Loucy (cell line): ENCODE results near the gene FGD3.

Source experiments
- H2AFZ ChIP-seq: fragments of 200-600 bp; sonication (generic); 2 replicates; pipeline ENCODE4 v1.6.0; 2016; ENCODE audit warnings: antibody characterized with exemption, mild to moderate bottlenecking, low read length, moderate library complexity
- H3F3A ChIP-seq: fragments of 200-600 bp; 2 replicates; pipeline ENCODE4 v1.6.0; 2016; ENCODE audit warnings: antibody characterized with exemption, low read depth, mild to moderate bottlenecking
- H3K27me3 ChIP-seq: fragments of 200-600 bp; sonication (generic); 2 replicates; pipeline ENCODE4 v1.6.1; 2014; ENCODE audit warnings: low read length, mild to moderate bottlenecking; ENCODE audit not compliant: insufficient read depth, poor library complexity, severe bottlenecking
- H3K36me3 ChIP-seq: fragments of 200-600 bp; sonication (generic); 2 replicates; pipeline ENCODE4 v1.6.1; 2016; ENCODE audit warnings: low read length; ENCODE audit not compliant: insufficient read depth
- H3K4me1 ChIP-seq: fragments of 200-600 bp; sonication (generic); 2 replicates; pipeline ENCODE4 v1.5.1; 2014; ENCODE audit warnings: low read length, mild to moderate bottlenecking; ENCODE audit not compliant: insufficient read depth, poor library complexity, severe bottlenecking
- H3K4me2 ChIP-seq: fragments of 200-600 bp; sonication (generic); 2 replicates; pipeline ENCODE4 v1.6.0; 2014; ENCODE audit warnings: antibody characterized with exemption, low read length, low read depth, mild to moderate bottlenecking; ENCODE audit not compliant: poor library complexity, severe bottlenecking
- H3K4me3 ChIP-seq: fragments of 200-600 bp; sonication (generic); 2 replicates; pipeline ENCODE4 v1.5.1; 2014; ENCODE audit warnings: low read length, mild to moderate bottlenecking, mixed read lengths; ENCODE audit not compliant: poor library complexity, severe bottlenecking
- H3K79me2 ChIP-seq: fragments of 200-600 bp; sonication (generic); 2 replicates; pipeline ENCODE4 v1.6.1; 2014; ENCODE audit warnings: low read length; ENCODE audit not compliant: insufficient read depth
- H3K9ac ChIP-seq: fragments of 200-600 bp; sonication (generic); 2 replicates; pipeline ENCODE4 v1.6.0; 2014; ENCODE audit warnings: mild to moderate bottlenecking, low read depth, low read length, moderate library complexity; ENCODE audit not compliant: poor library complexity, severe bottlenecking
- H3K9me2 ChIP-seq: fragments of 200-600 bp; sonication (generic); replicated peaks from 2 replicates; pipeline ENCODE4 v1.6.1; 2016; ENCODE audit warnings: low read depth, low read length, mixed read lengths
- H3K9me3 ChIP-seq: fragments of 200-600 bp; sonication (generic); 2 replicates; pipeline ENCODE4 v1.6.1; 2014; ENCODE audit warnings: mild to moderate bottlenecking, antibody characterized with exemption, low read length, low read depth; ENCODE audit not compliant: insufficient read depth
- H4K20me1 ChIP-seq: fragments of 200-600 bp; sonication (generic); 2 replicates; pipeline ENCODE4 v1.6.0; 2014; ENCODE audit warnings: antibody characterized with exemption, low read length, mild to moderate bottlenecking; ENCODE audit not compliant: insufficient read depth, poor library complexity, severe bottlenecking
- CTCF ChIP-seq: fragments of 200-600 bp; sonication (generic); conservative IDR thresholded peaks from 2 replicates; pipeline ENCODE4 v1.5.1; 2014; ENCODE audit warnings: mild to moderate bottlenecking, antibody characterized with exemption, low read length
- EZH2phosphoT487 ChIP-seq: fragments of 200-600 bp; IDR thresholded peaks from 2 replicates; pipeline ENCODE4 v1.6.1; 2018; ENCODE audit warnings: antibody characterized with exemption, mild to moderate bottlenecking, moderate library complexity, borderline replicate concordance

FGD3 gene

GRCh38 chr9:92970467-92970923 lies 23.2 kb downstream of the FGD3 start:
- no peaks in the 10 kb centered on the region for H3K9me2 ChIP-seq
- H3K9me3 ChIP-seq: no peaks in the 10 kb centered on the region
- TF ChIP-seq CTCF (no peak), EZH2phosphoT487 (no peak)
- H3K36me3 ChIP-seq: peaks cover 9% of the 10 kb centered on the region; the same call in 1 of the 2 replicates
- no peak overlapping the region for H2AFZ ChIP-seq
- H3K4me1 ChIP-seq: peaks cover 65% of the 10 kb centered on the region
- H4K20me1 ChIP-seq: peaks cover 67% of the 10 kb centered on the region
- peaks cover 100% of the 10 kb centered on the region for H3K79me2 ChIP-seq
- no peak overlapping the region for H3K9ac ChIP-seq
- peak overlapping the region; percentile 83 for H3K4me3 ChIP-seq
- no peaks in the 10 kb centered on the region for H3F3A ChIP-seq
- peak overlapping the region; percentile 100 for H3K4me2 ChIP-seq
- H3K27me3 ChIP-seq: no peaks in the 10 kb centered on the region

- Histone ChIP-seq H3K9me2 (no peaks in the 10 kb centered on the region), H3F3A (no peaks in the 10 kb centered on the region), H3K27me3 (no peaks in the 10 kb centered on the region), H4K20me1 (peaks cover 66% of the 10 kb centered on the region), H2AFZ (no peak overlapping the region), H3K36me3 (peaks cover 16% of the 10 kb centered on the region; the same call in 1 of the 2 replicates), H3K79me2 (peaks cover 100% of the 10 kb centered on the region), H3K4me1 (peaks cover 59% of the 10 kb centered on the region), H3K9me3 (no peaks in the 10 kb centered on the region), H3K4me2 (peak overlapping the region; percentile 100), H3K4me3 (peak overlapping the region; percentile 83), H3K9ac (no peak overlapping the region)
- TF ChIP-seq CTCF (no peak), EZH2phosphoT487 (no peak)
These were observed 23.8 kb downstream of the FGD3 start for GRCh38 chr9:92971121-92971520.

- H2AFZ ChIP-seq: no peak overlapping the region
- peaks cover 64% of the 10 kb centered on the region for H4K20me1 ChIP-seq
- H3K4me3 ChIP-seq: no peak overlapping the region
- peaks cover 22% of the 10 kb centered on the region; the same call in 1 of the 2 replicates for H3K36me3 ChIP-seq
- H3K4me1 ChIP-seq: peaks cover 52% of the 10 kb centered on the region
- no peaks in the 10 kb centered on the region for H3K9me2 ChIP-seq
- no peak overlapping the region for H3K9ac ChIP-seq
- TF ChIP-seq EZH2phosphoT487: no peak
- no peak for TF ChIP-seq CTCF
- no peaks in the 10 kb centered on the region for H3K27me3 ChIP-seq
- peak overlapping the region; percentile 25 for H3K4me2 ChIP-seq
- no peaks in the 10 kb centered on the region for H3K9me3 ChIP-seq
- H3F3A ChIP-seq: no peaks in the 10 kb centered on the region
- peaks cover 100% of the 10 kb centered on the region for H3K79me2 ChIP-seq
These were observed 24.5 kb downstream of the FGD3 start for GRCh38 chr9:92971776-92972175.
